Panc1 (cell line): ENCODE measurements around the gene TFB1M.

Experiments used
- CTCF ChIP-seq: fragments of 450-650 bp; IDR thresholded peaks from 2 replicates; pipeline ENCODE4 v1.5.1; 2017; ENCODE audit warnings: mild to moderate bottlenecking
- REST ChIP-seq, 2 experiments: IDR thresholded peaks; 2 replicates each; pipeline ENCODE4 v1.6.1; 2011 to 2012; ENCODE audit warnings: low read depth in 2 of 2, control low read depth in 1 of 2, low read length in 1 of 2, mild to moderate bottlenecking in 1 of 2, moderate library complexity in 1 of 2; ENCODE audit not compliant: insufficient read depth in 1 of 2

- TF ChIP-seq REST (IDR thresholded peaks at IDR 0.05; ENCODE audit: insufficient read depth in 1 of 2, low read depth in 2 of 2, low read length in 1 of 2) = no peak
- TF ChIP-seq CTCF = 0 out of 2 replicates have a peak, but pooled peaks have one; percentile 15
These were observed 26.5 kb downstream of the TFB1M start for GRCh38 chr6:155287762-155288161.
